Ovary (tissue), 3 donors: ENCODE results near the gene MUCL3.
"Not testable (repeated sequence)": the region's sequence is repeated elsewhere in the genome, so short reads cannot be mapped to it uniquely, and the experiment has no call there.

Experiments
- CTCF ChIP-seq, 3 donors: fragments of 450-650 bp in 2 of 3; fragments of 200-600 bp in 1 of 3; IDR thresholded peaks; one replicate each; pipeline versions ENCODE4 v1.5.1 to v1.8.0; 2016 to 2022; ENCODE audit warnings: antibody characterized with exemption in 3 of 3, mild to moderate bottlenecking in 1 of 3
- EP300 ChIP-seq: sonication (generic); formaldehyde crosslinking; IDR thresholded peaks from one replicate; pipeline ENCODE4 v1.6.1; 2017; ENCODE audit warnings: antibody characterized with exemption
- donor health status: DM: no; HTN: no; CAD: no.

GRCh38 chr6:30910473-30910872 is 30.3 kb upstream of the MUCL3 start:
- TF ChIP-seq CTCF (IDR thresholded peaks at IDR 0.05); EP300: not testable (repeated sequence)
